ENCODE results near the gene UTP14C. TPM values are rescaled to one million over a fixed set of nuclear protein-coding genes. Genes with fewer than 3 reads are reported as not detected.

Gene UTP14C
- total and polyA plus RNA-seq, 2 donors (not counting 3 experiments of a cell fraction or from before 2014, with no cell fraction given), result 4.1 to 10.9 TPM

GRCh38 chr13:52009946-52010345 is 14.5 kb upstream of the UTP14C start:
- Histone ChIP-seq H3K4me2 (ENCODE audit: insufficient read depth, low read length) (no peak overlapping the region), H3K36me3 (ENCODE audit: control insufficient read depth in 2 of 2, extremely low read depth in 1 of 2, insufficient read depth in 2 of 2, low read length in 2 of 2) (no peaks in the 10 kb centered on the region), H2AFZ (ENCODE audit: low read depth, low read length) (no peak overlapping the region), H3K4me1 (ENCODE audit: control insufficient read depth, extremely low read depth, insufficient read depth, low read length) (peaks cover 14% of the 10 kb centered on the region), H3K79me2 (ENCODE audit: control insufficient read depth, insufficient read depth, low read length) (peaks cover 18% of the 10 kb centered on the region), H3K27ac (ENCODE audit: insufficient read depth, low read depth, low read length) (no peak overlapping the region), H3K9ac (replicated peaks; ENCODE audit: extremely low read depth, insufficient read depth, low read length) (no peak overlapping the region), H4K20me1 (replicated peaks; ENCODE audit: control insufficient read depth, extremely low read depth, insufficient read depth, low read length) (no peaks in the 10 kb centered on the region), H3K9me1 (replicated peaks; ENCODE audit: control insufficient read depth, extremely low read depth, insufficient read depth, low read length) (no peaks in the 10 kb centered on the region), H3K27me3 (ENCODE audit: control insufficient read depth in 2 of 2, insufficient read depth in 2 of 2, low read length in 2 of 2) (peaks cover 13 to 14% of the 10 kb centered on the region in 2 experiments), H3K9me3 (replicated peaks; ENCODE audit: control insufficient read depth, insufficient read depth, low read length) (no peaks in the 10 kb centered on the region), H3K4me3 (replicated peaks in 1 of 3; ENCODE audit: insufficient read depth in 1 of 3, low read depth in 1 of 3, low read length in 3 of 3) (no peak overlapping the region)
- ChIA-PET CTCF (no interaction called here), POLR2A (no interaction called here)
- TF ChIP-seq MYC (IDR thresholded peaks at IDR 0.05; ENCODE audit: low read depth, low read length) (no peak), EZH2 (IDR thresholded peaks at IDR 0.05; ENCODE audit: borderline replicate concordance, low read depth, low read length, severe bottlenecking) (no peak), POLR2AphosphoS5 (IDR thresholded peaks at IDR 0.05; ENCODE audit: insufficient read depth, low read depth, low read length) (no peak), GATA2 (IDR thresholded peaks at IDR 0.05; ENCODE audit: insufficient read depth, insufficient read length, low read depth, low read length) (no peak), JUN (IDR thresholded peaks at IDR 0.05; ENCODE audit: borderline replicate concordance, insufficient read depth, insufficient read length, low read depth) (no peak)
- DNase-seq (ENCODE audit: low read depth, low spot score) (no peak), FAIRE-seq (no peak)
- dilution Hi-C loops (cut with MboI; ENCODE audit: extremely low pct_ligation_motif_present, low sequenced_read_pairs) (no loop called here), intact Hi-C loops (cut with micrococcal nuclease) (loop anchor here (2.0 to 5.0 kb wide), 3 partner anchors 113 to 428 kb away; partner anchors contain the start of genes DHRS12 and WDFY2)
- BruUV-seq (replicated peaks), result no TSS peak

DNA sequence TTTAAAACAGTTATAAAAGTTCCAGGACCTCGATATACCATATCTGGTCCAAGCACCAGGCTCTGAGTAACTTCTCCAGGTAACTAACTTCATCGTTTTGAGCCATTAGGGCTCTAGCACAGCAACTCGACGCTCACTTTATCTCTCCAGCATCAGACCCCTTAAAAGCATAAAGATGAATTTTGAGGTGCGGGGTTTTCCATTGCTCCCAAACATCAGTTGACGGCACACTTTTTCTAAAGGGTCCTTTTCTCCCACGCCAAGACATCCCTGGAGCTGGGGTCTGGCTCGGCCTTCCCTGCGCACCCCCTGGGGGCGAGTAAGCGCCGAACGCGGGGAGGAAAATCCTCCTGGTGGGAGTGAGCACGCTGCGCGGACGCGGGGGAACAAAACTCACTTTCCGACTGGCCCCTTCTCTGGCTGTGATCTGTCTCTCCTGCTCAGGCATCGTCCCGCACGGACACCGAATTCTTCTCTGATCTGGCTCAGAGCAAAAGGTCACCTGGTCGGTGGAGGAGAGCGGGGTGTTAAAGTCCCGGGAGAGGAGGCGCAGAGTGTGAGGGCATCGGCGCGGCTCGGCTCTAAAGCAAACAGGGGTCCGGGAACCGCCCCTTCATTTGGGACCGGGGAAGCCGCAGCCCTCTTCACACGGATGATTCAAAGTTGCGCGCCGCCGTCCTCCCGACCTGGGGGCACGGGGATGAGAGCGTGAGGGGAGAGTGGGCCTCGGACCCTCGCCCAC is 13.4 kb upstream of the UTP14C start, which contains the start of gene ATP7B:
Gene ATP7B, minus strand, starts transcription at position 561 of the 742 bp plus-strand sequence. Its CDS starts 113 bp downstream, at position 448.
- TSS peak; percentile 12 for BruUV-seq (replicated peaks)

More for the DNA sequence above, 13.4 kb upstream of the UTP14C start, which contains the start of gene ATP7B:
- Histone ChIP-seq H3K27me3 (ENCODE audit: control insufficient read depth in 2 of 2, insufficient read depth in 2 of 2, low read length in 2 of 2) (peaks cover 13 to 14% of the 10 kb centered on the region in 2 experiments), H3K4me2 (ENCODE audit: insufficient read depth, low read length) (peak within 1 kb of the TSS; percentile 89), H2AFZ (ENCODE audit: low read depth, low read length) (peak within 1 kb of the TSS; percentile 94), H3K9me3 (replicated peaks; ENCODE audit: control insufficient read depth, insufficient read depth, low read length) (no peaks in the 10 kb centered on the region), H3K79me2 (ENCODE audit: control insufficient read depth, insufficient read depth, low read length) (peaks cover 25% of the 10 kb centered on the region), H4K20me1 (replicated peaks; ENCODE audit: control insufficient read depth, extremely low read depth, insufficient read depth, low read length) (no peaks in the 10 kb centered on the region), H3K27ac (ENCODE audit: insufficient read depth, low read depth, low read length) (peak within 1 kb of the TSS; percentile 72), H3K36me3 (ENCODE audit: control insufficient read depth in 2 of 2, extremely low read depth in 1 of 2, insufficient read depth in 2 of 2, low read length in 2 of 2) (no peaks in the 10 kb centered on the region), H3K9ac (replicated peaks; ENCODE audit: extremely low read depth, insufficient read depth, low read length) (peak within 1 kb of the TSS; percentile 91), H3K9me1 (replicated peaks; ENCODE audit: control insufficient read depth, extremely low read depth, insufficient read depth, low read length) (no peaks in the 10 kb centered on the region), H3K4me1 (ENCODE audit: control insufficient read depth, extremely low read depth, insufficient read depth, low read length) (peaks cover 14% of the 10 kb centered on the region), H3K4me3 (replicated peaks in 1 of 3; ENCODE audit: insufficient read depth in 1 of 3, low read depth in 1 of 3, low read length in 3 of 3) (peak within 1 kb of the TSS; percentile 51 to 88 (median 74))
- intact Hi-C loops (cut with micrococcal nuclease), result loop anchor here (1.0 to 5.0 kb wide), 4 partner anchors 10 to 429 kb away; partner anchors contain the start of genes DHRS12 and WDFY2
- dilution Hi-C loops (cut with MboI; ENCODE audit: extremely low pct_ligation_motif_present, low sequenced_read_pairs), result no loop called here
- FAIRE-seq (no peak), DNase-seq (ENCODE audit: low read depth, low spot score) (peak; percentile 10)
- ChIA-PET POLR2A (no interaction called here), CTCF (interaction anchor here (1.6 kb wide), 1 partner anchor 190 kb away, joined by 5 read pairs; no protein-coding TSS in a partner anchor)
- no peak for TF ChIP-seq POLR2A (IDR thresholded peaks at IDR 0.05; ENCODE audit: low read depth, low read length)
- peak in 1 of 2 donors; percentile 13 for TF ChIP-seq CTCF (IDR thresholded peaks at IDR 0.05; ENCODE audit: extremely low read depth in 1 of 2, insufficient read depth in 1 of 2, low read depth in 1 of 2, low read length in 2 of 2)

All from endothelial cell of umbilical vein (primary cell).